GM12801 (cell line): Measurements from ENCODE around the gene CTNNA3.

Experiments
- TF ChIP-seq, protein P1 (sequence below): IDR thresholded peaks from one replicate; pipeline ENCODE4 v1.5.1; 2011; ENCODE audit warnings: control low read depth; ENCODE audit not compliant: insufficient read length; ENCODE audit errors: extremely low read depth

The CTNNA3 gene

DNA sequence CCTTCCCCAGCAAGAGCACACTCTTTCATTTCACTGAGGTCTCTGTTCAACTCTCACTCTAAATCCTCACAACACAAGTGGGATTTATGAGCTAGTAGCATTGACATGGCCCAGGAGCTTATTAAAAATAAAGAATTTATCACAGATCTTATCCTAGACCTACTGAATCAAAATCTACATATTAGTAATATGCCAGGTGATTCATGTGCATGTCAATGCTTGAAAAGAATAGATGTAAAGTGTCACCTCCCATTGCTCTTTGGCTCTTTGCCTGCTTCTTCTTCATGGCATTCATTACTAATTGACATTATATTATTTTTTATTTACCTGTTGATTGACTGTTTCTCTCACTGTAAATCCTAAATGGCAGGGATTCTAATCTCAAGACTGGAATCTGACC is 1229.4 kb downstream of the CTNNA3 start:
- TF ChIP-seq, protein P1, sequence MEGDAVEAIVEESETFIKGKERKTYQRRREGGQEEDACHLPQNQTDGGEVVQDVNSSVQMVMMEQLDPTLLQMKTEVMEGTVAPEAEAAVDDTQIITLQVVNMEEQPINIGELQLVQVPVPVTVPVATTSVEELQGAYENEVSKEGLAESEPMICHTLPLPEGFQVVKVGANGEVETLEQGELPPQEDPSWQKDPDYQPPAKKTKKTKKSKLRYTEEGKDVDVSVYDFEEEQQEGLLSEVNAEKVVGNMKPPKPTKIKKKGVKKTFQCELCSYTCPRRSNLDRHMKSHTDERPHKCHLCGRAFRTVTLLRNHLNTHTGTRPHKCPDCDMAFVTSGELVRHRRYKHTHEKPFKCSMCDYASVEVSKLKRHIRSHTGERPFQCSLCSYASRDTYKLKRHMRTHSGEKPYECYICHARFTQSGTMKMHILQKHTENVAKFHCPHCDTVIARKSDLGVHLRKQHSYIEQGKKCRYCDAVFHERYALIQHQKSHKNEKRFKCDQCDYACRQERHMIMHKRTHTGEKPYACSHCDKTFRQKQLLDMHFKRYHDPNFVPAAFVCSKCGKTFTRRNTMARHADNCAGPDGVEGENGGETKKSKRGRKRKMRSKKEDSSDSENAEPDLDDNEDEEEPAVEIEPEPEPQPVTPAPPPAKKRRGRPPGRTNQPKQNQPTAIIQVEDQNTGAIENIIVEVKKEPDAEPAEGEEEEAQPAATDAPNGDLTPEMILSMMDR, result no peak

DNA sequence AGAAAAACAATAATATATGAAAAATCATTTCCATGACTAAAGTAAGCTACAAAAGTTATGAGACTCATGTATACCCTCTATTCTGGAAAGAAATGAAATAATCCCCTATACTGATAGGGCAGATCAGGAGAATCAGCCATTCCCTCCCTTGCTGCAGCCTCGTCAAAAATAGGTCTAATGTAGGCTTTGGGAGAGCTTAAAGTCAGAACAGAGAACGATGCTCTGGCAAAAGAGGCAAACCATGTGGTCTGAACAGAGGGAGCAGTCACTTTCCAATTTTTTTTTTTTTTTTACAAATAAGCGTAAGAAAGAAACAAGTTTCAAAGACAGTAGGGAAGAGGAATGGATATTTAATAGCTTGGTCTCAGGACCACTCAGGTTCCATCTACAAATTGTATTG is 1232.4 kb downstream of the CTNNA3 start:
- TF ChIP-seq, protein P1, result no peak

DNA sequence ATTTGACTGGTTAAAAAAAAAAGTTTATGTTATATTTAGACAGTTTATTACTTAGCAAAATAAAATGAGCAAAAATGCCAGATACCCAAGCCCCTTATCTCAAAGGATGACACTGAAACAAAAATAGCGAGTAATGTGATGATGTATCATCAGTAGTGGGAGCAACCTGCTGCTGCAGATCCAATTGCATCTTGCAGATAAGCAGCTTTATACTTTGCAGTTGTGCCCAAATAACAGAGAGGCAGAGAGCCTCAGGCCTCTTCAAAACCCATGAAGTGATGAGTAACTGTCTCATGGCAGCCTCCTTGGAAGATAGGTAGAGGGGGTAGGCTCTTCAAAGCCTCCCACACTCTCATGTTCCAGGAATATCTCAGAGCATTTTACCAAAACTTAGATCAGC is 1238.4 kb downstream of the CTNNA3 start:
- TF ChIP-seq, protein P1, result no peak

DNA sequence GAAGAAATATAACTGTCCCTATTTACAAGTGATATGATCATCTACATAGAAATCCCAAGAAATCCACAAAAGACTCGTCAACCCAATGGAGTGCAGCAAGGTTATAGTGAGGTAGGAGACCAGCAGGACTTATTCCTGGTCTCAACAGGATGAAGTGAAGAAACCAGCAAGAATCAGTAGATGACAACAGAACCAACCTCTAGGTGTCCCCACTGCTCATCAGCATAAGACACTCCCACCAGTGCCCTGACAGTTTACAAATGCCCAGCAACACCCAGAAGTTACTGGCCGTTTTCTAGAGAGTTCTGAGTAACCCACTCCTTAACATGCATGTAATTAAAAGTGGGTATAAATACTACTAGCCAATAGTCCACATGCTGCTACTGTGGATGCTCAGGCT is 1240.7 kb downstream of the CTNNA3 start:
- TF ChIP-seq, protein P1, result no peak

DNA sequence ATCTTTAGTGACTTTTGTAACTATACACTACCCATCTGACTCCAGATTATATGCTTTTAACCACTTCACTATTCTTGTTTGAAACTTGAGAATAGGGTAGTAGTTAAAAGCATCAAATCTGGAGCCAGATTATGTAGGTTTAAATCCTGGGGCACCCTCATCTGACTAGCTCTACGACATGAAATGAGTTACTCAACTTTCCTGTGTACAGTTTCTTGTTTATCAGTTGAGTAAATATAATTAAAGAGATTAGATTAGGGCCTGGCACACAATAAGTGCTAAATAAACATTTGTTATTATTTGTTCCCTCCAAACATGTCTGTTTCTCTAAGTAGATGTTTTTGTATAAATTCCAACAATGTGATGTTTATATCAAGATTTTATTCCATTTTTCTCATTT is 1255.4 kb downstream of the CTNNA3 start:
- TF ChIP-seq, protein P1, result no peak

DNA sequence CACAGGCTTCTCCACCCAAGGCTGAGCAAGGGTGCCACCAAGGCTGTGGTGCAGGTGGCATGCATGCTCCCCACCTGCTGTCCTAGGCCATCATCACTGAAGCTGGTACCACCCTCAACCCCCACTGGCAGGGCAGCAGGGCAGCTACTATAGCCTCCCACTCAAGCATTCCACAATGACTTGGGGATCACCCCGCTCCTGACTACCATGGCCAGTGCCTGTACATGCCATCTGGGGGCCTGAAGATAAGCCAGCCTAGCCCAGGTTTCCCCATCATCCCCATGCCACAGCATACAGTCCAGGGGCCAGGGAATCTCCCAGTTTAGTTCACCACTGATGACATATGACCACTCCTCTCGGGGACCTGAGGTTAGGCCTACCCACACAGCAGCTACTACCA is 1281.1 kb downstream of the CTNNA3 start:
- TF ChIP-seq, protein P1, result no peak

DNA sequence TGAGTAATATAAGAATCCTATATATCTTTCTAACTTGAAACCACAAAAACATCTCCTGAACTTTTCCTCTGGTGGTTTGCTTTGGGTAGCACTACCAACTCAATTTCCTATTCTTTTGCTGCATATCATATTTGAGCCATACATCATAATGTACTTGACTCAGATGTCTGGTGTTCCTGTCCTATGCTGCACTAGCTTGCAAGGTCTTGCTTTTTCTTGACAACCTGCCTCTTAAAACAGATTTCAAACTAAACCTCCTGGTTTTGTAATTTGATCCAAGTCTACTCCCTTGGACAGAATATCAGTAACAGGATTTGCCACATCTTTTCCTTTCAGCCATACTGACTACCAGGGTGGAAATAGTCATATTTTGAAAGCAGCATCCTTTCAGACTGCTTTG is 1290.4 kb downstream of the CTNNA3 start:
- TF ChIP-seq, protein P1, result no peak

DNA sequence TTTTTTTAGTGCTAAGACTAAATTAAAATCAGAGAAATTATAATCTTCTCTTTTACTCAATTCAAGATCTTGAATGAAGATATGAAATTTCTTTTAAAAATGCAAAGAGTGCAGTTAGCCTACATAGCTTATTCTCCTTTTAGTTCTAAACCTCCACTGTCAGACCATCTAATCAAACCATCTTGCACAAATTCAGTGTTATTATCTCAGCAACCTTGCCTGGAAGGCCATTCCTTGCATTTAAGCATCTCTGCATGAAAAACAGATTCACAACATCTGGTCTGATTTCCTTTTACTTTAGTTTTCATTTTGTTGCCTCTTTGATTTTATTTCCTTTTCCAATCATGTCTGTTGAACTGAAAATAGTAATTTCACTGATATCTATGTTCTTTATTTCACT is 1297.3 kb downstream of the CTNNA3 start:
- TF ChIP-seq, protein P1, result no peak
